ENCODE data around the gene PALM. TPM values are rescaled to one million over a fixed set of nuclear protein-coding genes. Genes with fewer than 3 reads are reported as not detected.

Gene PALM
- total and polyA plus RNA-seq, 9 of the 15 experiments (the other 6 are each of a cell fraction or from before 2014, with no cell fraction given), result 0.04 to 6.6 (median 1.7) TPM

- TF ChIP-seq VEZF1 (CRISPR knock-in tag; IDR thresholded peaks at IDR 0.05), result peak; percentile 97
- no peak for TF ChIP-seq TAF7 (tag; IDR thresholded peaks at IDR 0.05)
- TF ChIP-seq ZFX (CRISPR knock-in tag; IDR thresholded peaks at IDR 0.05), result peak; percentile 64
- TF ChIP-seq GTF2E2 (tag; IDR thresholded peaks at IDR 0.05), result 0 out of 2 replicates have a peak, but pooled peaks have one; percentile 36
- TF ChIP-seq MAZ (CRISPR knock-in tag; conservative IDR thresholded peaks at IDR 0.05 in 1 of 2, IDR thresholded peaks at IDR 0.05 in 1 of 2), result peak in 1 of 2 experiments; percentile 59; a peak in 2 of 4 replicates
- TF ChIP-seq ZFP36 (IDR thresholded peaks at IDR 0.05; ENCODE audit: low read depth, low read length, partially characterized antibody), result peak; percentile 41
- TF ChIP-seq RCOR1 (IDR thresholded peaks at IDR 0.05; ENCODE audit: borderline replicate concordance in 1 of 2, low read depth in 2 of 2, low read length in 2 of 2), result no peak
- peak; percentile 60 for TF ChIP-seq ZBTB7A (IDR thresholded peaks at IDR 0.05; ENCODE audit: borderline replicate concordance, control insufficient read depth, low read depth, low read length)
- no peak for TF ChIP-seq HDGF (IDR thresholded peaks at IDR 0.05)
- no peak for TF ChIP-seq CEBPG (CRISPR knock-in tag; IDR thresholded peaks at IDR 0.05)
- TF ChIP-seq CEBPG (tag; conservative IDR thresholded peaks at IDR 0.05 in 1 of 2, IDR thresholded peaks at IDR 0.05 in 1 of 2), result no peak
Observed at GRCh38 chr19:708154-709143, at the start of gene PALM (continued).

All from K562 (cell line).